PC-9 (cell line): ENCODE measurements around the gene ELOVL5. TPM values are rescaled to one million over a fixed set of nuclear protein-coding genes. Genes with fewer than 3 reads are reported as not detected.

Source experiments
- BruUV-seq: library from RNA; stranded (reverse); fragments of 400-500 nt; replicated peaks from 2 replicates; lab custom pipeline; 2021; lab: Mats Ljungman, UMichigan
- CTCF ChIA-PET: fragments of 300-600 bp; sonication (Branson Sonifier 250); formaldehyde crosslinking; loops from one replicate; lab custom pipeline; 2022; ENCODE audit warnings: antibody characterized with exemption; lab: Charles Lee
- POLR2A ChIA-PET: fragments of 300-600 bp; sonication (Branson Sonifier 250); formaldehyde crosslinking; loops from one replicate; lab custom pipeline; 2022; ENCODE audit warnings: antibody characterized with exemption; ENCODE audit not compliant: unreplicated experiment; lab: Charles Lee
- DNase-seq, 2 experiments: peaks; one replicate each; pipeline versions ENCODE4 v3.0.0 to v3.0.0-alpha.2; 2015 to 2022; ENCODE audit warnings: mixed read lengths in 1 of 2
- H2AFZ ChIP-seq: fragments of 200-600 bp; sonication (generic); 2 replicates; pipeline ENCODE4 v1.8.1; 2017; ENCODE audit warnings: antibody characterized with exemption
- H3F3A ChIP-seq: fragments of 200-600 bp; sonication (generic); 2 replicates; pipeline ENCODE4 v1.8.1; 2017; ENCODE audit warnings: antibody characterized with exemption, mild to moderate bottlenecking, low read depth; ENCODE audit not compliant: insufficient read depth
- H3K27ac ChIP-seq: fragments of 200-600 bp; sonication (generic); 2 replicates; pipeline ENCODE4 v1.6.1; 2016; ENCODE audit warnings: mixed run types
- H3K27me3 ChIP-seq: fragments of 200-600 bp; sonication (generic); 2 replicates; pipeline ENCODE4 v1.6.1; 2016; ENCODE audit warnings: low read depth, mixed run types; ENCODE audit not compliant: insufficient read depth
- H3K36me3 ChIP-seq: fragments of 200-600 bp; sonication (generic); 2 replicates; pipeline ENCODE4 v1.6.1; 2016; ENCODE audit warnings: low read depth, mixed run types
- H3K4me1 ChIP-seq: fragments of 200-600 bp; sonication (generic); replicated peaks from 2 replicates; pipeline ENCODE4 v1.6.1; 2016; ENCODE audit warnings: mixed run types; ENCODE audit not compliant: insufficient read depth
- H3K4me2 ChIP-seq: fragments of 200-600 bp; sonication (generic); 2 replicates; pipeline ENCODE4 v1.6.1; 2017; ENCODE audit warnings: mixed run types
- H3K4me3 ChIP-seq: fragments of 200-600 bp; sonication (generic); 2 replicates; pipeline ENCODE4 v1.6.1; 2016; ENCODE audit warnings: mixed run types
- H3K79me2 ChIP-seq: fragments of 200-600 bp; sonication (generic); 2 replicates; pipeline ENCODE4 v1.6.1; 2017; ENCODE audit warnings: low read depth, mixed run types
- H3K9me2 ChIP-seq: fragments of 200-600 bp; sonication (generic); 2 replicates; pipeline ENCODE4 v1.8.1; 2017; ENCODE audit warnings: mild to moderate bottlenecking; ENCODE audit not compliant: insufficient read depth
- H3K9me3 ChIP-seq: fragments of 200-600 bp; sonication (generic); 2 replicates; pipeline ENCODE4 v1.8.1; 2016; ENCODE audit warnings: low read depth; ENCODE audit not compliant: insufficient read depth
- H4K20me1 ChIP-seq: fragments of 200-600 bp; sonication (generic); 2 replicates; pipeline ENCODE4 v1.8.1; 2017; ENCODE audit not compliant: insufficient read depth
- EZH2 ChIP-seq: fragments of 200-600 bp; sonication (generic); IDR thresholded peaks from 2 replicates; pipeline ENCODE4 v1.8.0; 2017; ENCODE audit warnings: antibody characterized with exemption, low read depth
- intact Hi-C: fragments of 100-400 bp; cut with micrococcal nuclease; formaldehyde crosslinking; loops from one replicate; pipeline ENCODE4 v1.10.0; 2022; ENCODE audit not compliant: unreplicated experiment
- total RNA-seq: library from RNA; stranded (reverse); gene quantifications from 2 replicates; pipeline ENCODE4 v1.2.3, GENCODE V29; 2021
- TF ChIP-seq, protein P1 (sequence below): fragments of 200-600 bp; sonication (generic); conservative IDR thresholded peaks from 2 replicates; pipeline ENCODE4 v1.6.1; 2017; ENCODE audit warnings: mixed run types, antibody characterized with exemption, mild to moderate bottlenecking, moderate library complexity

Gene ELOVL5
- total RNA-seq, 1 experiment from 2014 or later = 108 TPM

DNA sequence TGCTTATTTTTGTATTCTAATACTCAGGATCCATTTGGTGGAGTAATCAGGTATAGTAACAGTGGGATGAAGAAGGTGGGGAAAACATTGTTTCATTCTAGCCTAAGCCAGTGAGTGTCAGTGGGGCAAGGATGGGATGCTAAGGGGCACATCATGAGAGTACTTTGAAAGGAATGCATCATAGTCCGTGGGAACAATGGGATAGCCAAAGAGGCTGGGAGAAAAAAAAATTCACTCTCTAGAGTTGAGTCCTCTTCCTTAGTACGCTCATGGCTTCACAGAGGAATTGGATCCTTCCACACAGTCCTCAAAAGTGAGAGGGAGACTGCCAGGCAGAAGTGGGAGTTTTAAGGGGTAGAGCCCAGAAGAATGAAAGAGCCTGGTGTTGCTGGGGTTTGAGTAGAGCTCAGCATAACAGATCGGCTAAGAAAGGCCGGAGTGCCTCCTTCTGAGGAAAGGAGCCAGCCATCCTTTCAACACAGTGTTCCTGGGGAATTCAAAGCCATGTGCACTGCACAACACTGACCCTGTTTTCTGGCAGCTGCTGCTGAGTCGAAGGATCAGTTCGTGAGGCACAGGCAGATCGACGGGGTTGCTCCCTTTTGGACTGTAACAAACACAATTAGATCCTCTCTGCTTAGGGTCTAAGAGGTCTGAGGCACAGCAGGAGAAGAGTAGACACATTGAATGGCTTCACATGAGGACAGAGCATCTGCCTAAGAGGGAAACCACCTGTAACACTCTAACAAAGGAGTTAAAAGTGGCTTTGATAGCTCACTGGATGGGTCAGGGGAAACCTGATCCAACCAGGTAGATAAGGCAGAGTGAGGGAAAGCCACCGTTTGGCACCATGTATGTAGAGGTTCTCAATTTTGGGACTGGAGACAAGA is 61.2 kb downstream of the ELOVL5 start:
- H3K27me3 ChIP-seq = no peaks in the 10 kb centered on the region
- TF ChIP-seq EZH2 = no peak
- TF ChIP-seq, protein P1, sequence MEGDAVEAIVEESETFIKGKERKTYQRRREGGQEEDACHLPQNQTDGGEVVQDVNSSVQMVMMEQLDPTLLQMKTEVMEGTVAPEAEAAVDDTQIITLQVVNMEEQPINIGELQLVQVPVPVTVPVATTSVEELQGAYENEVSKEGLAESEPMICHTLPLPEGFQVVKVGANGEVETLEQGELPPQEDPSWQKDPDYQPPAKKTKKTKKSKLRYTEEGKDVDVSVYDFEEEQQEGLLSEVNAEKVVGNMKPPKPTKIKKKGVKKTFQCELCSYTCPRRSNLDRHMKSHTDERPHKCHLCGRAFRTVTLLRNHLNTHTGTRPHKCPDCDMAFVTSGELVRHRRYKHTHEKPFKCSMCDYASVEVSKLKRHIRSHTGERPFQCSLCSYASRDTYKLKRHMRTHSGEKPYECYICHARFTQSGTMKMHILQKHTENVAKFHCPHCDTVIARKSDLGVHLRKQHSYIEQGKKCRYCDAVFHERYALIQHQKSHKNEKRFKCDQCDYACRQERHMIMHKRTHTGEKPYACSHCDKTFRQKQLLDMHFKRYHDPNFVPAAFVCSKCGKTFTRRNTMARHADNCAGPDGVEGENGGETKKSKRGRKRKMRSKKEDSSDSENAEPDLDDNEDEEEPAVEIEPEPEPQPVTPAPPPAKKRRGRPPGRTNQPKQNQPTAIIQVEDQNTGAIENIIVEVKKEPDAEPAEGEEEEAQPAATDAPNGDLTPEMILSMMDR = no peak
- H3K36me3 ChIP-seq = no peaks in the 10 kb centered on the region
- ChIA-PET POLR2A (no interaction called here), CTCF (interaction anchor here (0.5 kb wide), 1 partner anchor 439 kb away, joined by 12 read pairs; no protein-coding TSS in a partner anchor)
- H3K27ac ChIP-seq = no peak overlapping the region
- no peak overlapping the region for H3K4me3 ChIP-seq
- H3K4me1 ChIP-seq = no peaks in the 10 kb centered on the region
- BruUV-seq = no TSS peak
- H4K20me1 ChIP-seq = no peaks in the 10 kb centered on the region
- intact Hi-C loops = no loop called here
- no peak overlapping the region for H3K4me2 ChIP-seq
- no peaks in the 10 kb centered on the region for H3K9me2 ChIP-seq
- H3K9me3 ChIP-seq = no peaks in the 10 kb centered on the region
- no peaks in the 10 kb centered on the region for H3K79me2 ChIP-seq
- no peaks in the 10 kb centered on the region for H3F3A ChIP-seq
- H2AFZ ChIP-seq = no peak overlapping the region
- DNase-seq = no peak

GRCh38 chr6:53284901-53285300 is 63.8 kb downstream of the ELOVL5 start:
- Histone ChIP-seq H3K27ac (no peak overlapping the region), H2AFZ (no peak overlapping the region), H3K9me2 (no peaks in the 10 kb centered on the region), H3K27me3 (no peaks in the 10 kb centered on the region), H3K4me2 (no peak overlapping the region), H3F3A (no peaks in the 10 kb centered on the region), H4K20me1 (no peaks in the 10 kb centered on the region), H3K9me3 (no peaks in the 10 kb centered on the region), H3K4me1 (no peaks in the 10 kb centered on the region), H3K36me3 (peaks cover 4% of the 10 kb centered on the region; the same call in 1 of the 2 replicates), H3K79me2 (peaks cover 9% of the 10 kb centered on the region; the same call in 1 of the 2 replicates), H3K4me3 (no peak overlapping the region)
- no peak for DNase-seq
- POLR2A ChIA-PET = interaction anchor here (0.7 kb wide), 1 partner anchor 112 kb away, joined by 3 read pairs; no protein-coding TSS in a partner anchor
- TF ChIP-seq EZH2 = no peak
- TF ChIP-seq, protein P1 = no peak
- CTCF ChIA-PET = no interaction called here
- BruUV-seq = no TSS peak
- intact Hi-C loops = no loop called here

DNA sequence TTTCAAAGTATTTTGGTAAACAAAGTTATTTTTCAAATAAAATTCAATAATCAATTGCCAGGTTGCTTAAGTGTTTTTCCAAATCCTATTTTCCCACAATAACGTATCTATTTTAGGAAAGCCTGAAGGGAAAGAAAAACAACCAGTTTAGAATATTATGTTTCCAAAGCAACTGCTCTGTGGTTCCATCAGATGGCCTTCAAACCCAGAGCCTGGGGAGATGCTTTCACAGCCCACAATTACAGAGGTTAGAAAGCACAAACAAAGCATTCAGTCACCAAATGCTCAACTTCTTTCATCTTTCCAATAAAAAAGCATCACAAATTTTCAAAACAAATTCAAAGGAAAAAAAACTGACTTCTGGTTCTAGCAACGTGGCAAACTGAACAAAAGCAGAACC is 66.0 kb downstream of the ELOVL5 start:
- Histone ChIP-seq H4K20me1 (no peaks in the 10 kb centered on the region; the same call in 1 of the 2 replicates), H3K4me2 (no peak overlapping the region), H3K4me1 (no peaks in the 10 kb centered on the region), H3K4me3 (no peak overlapping the region), H3K27ac (no peak overlapping the region), H3F3A (no peaks in the 10 kb centered on the region), H3K36me3 (peaks cover 4% of the 10 kb centered on the region; the same call in 1 of the 2 replicates), H3K79me2 (peaks cover 9% of the 10 kb centered on the region; the same call in 1 of the 2 replicates), H3K9me2 (no peaks in the 10 kb centered on the region), H2AFZ (no peak overlapping the region), H3K27me3 (no peaks in the 10 kb centered on the region), H3K9me3 (no peaks in the 10 kb centered on the region)
- no peak for DNase-seq
- ChIA-PET CTCF (no interaction called here), POLR2A (no interaction called here)
- BruUV-seq = no TSS peak
- intact Hi-C loops = no loop called here
- TF ChIP-seq EZH2 = no peak
- TF ChIP-seq, protein P1 = no peak
